ENCODE measurements around the gene NTN1. TPM values are rescaled to one million over a fixed set of nuclear protein-coding genes. Genes with fewer than 3 reads are reported as not detected.

The NTN1 gene
- total RNA-seq, 1 experiment from 2014 or later: 4.2 TPM

DNA sequence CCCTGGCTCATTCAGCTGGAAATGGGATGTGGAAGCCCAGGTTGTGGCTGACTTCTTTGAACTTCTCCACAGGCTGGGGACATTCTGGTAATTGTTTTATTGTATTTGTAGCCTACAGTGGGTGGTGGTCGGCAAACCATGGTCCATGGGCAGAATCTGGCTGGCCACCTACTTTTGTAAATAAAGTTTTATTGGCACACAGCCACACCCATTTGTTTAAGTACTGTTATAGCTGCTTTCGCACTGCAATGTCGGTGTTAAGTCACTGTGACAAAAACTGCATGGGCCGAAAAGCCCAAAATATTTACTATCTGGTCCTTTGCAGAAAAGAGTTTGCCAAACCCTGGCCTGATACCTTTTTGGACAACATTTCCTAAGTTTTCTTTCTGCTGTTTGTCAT is 86.2 kb downstream of the NTN1 start (continued):
- TF ChIP-seq, protein P1, sequence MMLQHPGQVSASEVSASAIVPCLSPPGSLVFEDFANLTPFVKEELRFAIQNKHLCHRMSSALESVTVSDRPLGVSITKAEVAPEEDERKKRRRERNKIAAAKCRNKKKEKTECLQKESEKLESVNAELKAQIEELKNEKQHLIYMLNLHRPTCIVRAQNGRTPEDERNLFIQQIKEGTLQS (IDR thresholded peaks at IDR 0.05): no peak
- no peak for TF ChIP-seq EGR1 (IDR thresholded peaks at IDR 0.05; ENCODE audit: low read depth)
- no peak for TF ChIP-seq FOSL1 (IDR thresholded peaks at IDR 0.05; ENCODE audit: low read depth)
- no peak for TF ChIP-seq JUND (IDR thresholded peaks at IDR 0.05)
- no peak for TF ChIP-seq YY1 (IDR thresholded peaks at IDR 0.05; ENCODE audit: extremely low read depth, insufficient replicate concordance, low read depth, low read length)

DNA sequence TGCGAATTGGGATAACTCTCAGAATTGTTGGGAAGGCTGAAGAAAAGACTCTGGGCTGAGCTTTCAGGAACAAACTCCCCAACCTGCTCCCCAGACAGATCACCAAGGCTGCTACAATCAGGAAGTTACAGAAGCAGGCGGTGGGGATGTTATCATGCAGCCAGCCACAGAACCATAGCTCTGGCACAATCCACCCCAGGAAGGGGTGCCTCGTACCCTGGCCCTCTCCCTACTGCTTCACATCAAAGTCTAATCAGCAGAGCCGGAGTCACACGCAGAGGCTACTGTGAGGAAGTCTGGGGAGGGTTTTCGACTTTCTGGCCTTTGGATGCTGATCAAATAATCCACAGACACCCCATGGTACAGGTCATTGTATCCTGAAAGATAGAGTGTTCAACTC is 86.8 kb downstream of the NTN1 start:
- H3K9me2 ChIP-seq (ENCODE audit: insufficient read depth): no peaks in the 10 kb centered on the region
- H3K4me1 ChIP-seq (ENCODE audit: control insufficient read depth in 1 of 2, insufficient read depth in 2 of 2, low read length in 2 of 2): no peaks in the 10 kb centered on the region
- H3K36me3 ChIP-seq (ENCODE audit: control insufficient read depth in 1 of 2, insufficient read depth in 2 of 2, low read length in 2 of 2): no peaks in the 10 kb centered on the region
- no peak for DNase-seq (ENCODE audit: low read depth, low spot score)
- no peak overlapping the region for H3K27ac ChIP-seq (ENCODE audit: low read depth, low read length)
- no peaks in the 10 kb centered on the region for H3K79me2 ChIP-seq (ENCODE audit: insufficient read depth, low read length)
- ChIA-PET RAD21 (ENCODE audit: low non-redundant PET in 1 of 2, low total read pairs in 2 of 2, uncharacterized antibody in 2 of 2, unreplicated experiment in 2 of 2) (no interaction called here), POLR2A (interaction anchor here (0.6 kb wide), 1 partner anchor 85 kb away, joined by 3 read pairs; no protein-coding TSS in a partner anchor), CTCF (no interaction called here)
- H3K4me3 ChIP-seq (replicated peaks in 1 of 2; ENCODE audit: low read depth in 1 of 2, low read length in 2 of 2): no peak overlapping the region
- H3K9ac ChIP-seq (ENCODE audit: low read length): no peak overlapping the region
- no peak overlapping the region for H2AFZ ChIP-seq (ENCODE audit: low read depth, low read length, poor library complexity, severe bottlenecking)
- H3K9me3 ChIP-seq (ENCODE audit: control insufficient read depth in 1 of 2, insufficient read depth in 1 of 2, low read depth in 1 of 2, low read length in 2 of 2): no peaks in the 10 kb centered on the region
- no TSS peak for BruUV-seq (replicated peaks)
- no peak overlapping the region for H3K4me2 ChIP-seq (ENCODE audit: low read length)
- TF ChIP-seq EZH2 (IDR thresholded peaks at IDR 0.05) (no peak), CEBPB (IDR thresholded peaks at IDR 0.05; ENCODE audit: low read depth) (no peak), RAD21 (IDR thresholded peaks at IDR 0.05; ENCODE audit: low read depth) (no peak), POLR2A (IDR thresholded peaks at IDR 0.05; ENCODE audit: borderline replicate concordance, extremely low read depth, insufficient read depth, insufficient read length) (no peak), CBX3 (IDR thresholded peaks at IDR 0.05; ENCODE audit: low read depth) (no peak), SP1 (IDR thresholded peaks at IDR 0.05; ENCODE audit: low read depth) (no peak), YY1 (IDR thresholded peaks at IDR 0.05; ENCODE audit: extremely low read depth, insufficient replicate concordance, low read depth, low read length) (no peak), SRF (IDR thresholded peaks at IDR 0.05; ENCODE audit: low read depth) (no peak), ZNF274 (IDR thresholded peaks at IDR 0.05; ENCODE audit: low read depth, low read length) (no peak), ZFX (IDR thresholded peaks at IDR 0.05) (no peak), TCF7L2 (IDR thresholded peaks at IDR 0.05; ENCODE audit: borderline replicate concordance, extremely low read depth, insufficient read depth, insufficient read length) (no peak)
- TF ChIP-seq, protein P1 (IDR thresholded peaks at IDR 0.05): no peak
- TF ChIP-seq, protein P2, sequence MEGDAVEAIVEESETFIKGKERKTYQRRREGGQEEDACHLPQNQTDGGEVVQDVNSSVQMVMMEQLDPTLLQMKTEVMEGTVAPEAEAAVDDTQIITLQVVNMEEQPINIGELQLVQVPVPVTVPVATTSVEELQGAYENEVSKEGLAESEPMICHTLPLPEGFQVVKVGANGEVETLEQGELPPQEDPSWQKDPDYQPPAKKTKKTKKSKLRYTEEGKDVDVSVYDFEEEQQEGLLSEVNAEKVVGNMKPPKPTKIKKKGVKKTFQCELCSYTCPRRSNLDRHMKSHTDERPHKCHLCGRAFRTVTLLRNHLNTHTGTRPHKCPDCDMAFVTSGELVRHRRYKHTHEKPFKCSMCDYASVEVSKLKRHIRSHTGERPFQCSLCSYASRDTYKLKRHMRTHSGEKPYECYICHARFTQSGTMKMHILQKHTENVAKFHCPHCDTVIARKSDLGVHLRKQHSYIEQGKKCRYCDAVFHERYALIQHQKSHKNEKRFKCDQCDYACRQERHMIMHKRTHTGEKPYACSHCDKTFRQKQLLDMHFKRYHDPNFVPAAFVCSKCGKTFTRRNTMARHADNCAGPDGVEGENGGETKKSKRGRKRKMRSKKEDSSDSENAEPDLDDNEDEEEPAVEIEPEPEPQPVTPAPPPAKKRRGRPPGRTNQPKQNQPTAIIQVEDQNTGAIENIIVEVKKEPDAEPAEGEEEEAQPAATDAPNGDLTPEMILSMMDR (IDR thresholded peaks at IDR 0.05 in 2 of 3, conservative IDR thresholded peaks at IDR 0.05 in 1 of 3; ENCODE audit: borderline replicate concordance in 1 of 3, insufficient read depth in 1 of 3, low read depth in 2 of 3, low read length in 2 of 3): no peak
- ATAC-seq: no peak
- H4K20me1 ChIP-seq (ENCODE audit: insufficient read depth): no peaks in the 10 kb centered on the region
- no peaks in the 10 kb centered on the region for H3K27me3 ChIP-seq (ENCODE audit: insufficient read depth, low read length)
- intact Hi-C loops (cut with micrococcal nuclease): no loop called here

Measured in HCT116 (cell line).